ENCODE results near the gene FOXG1.

Gene FOXG1

DNA sequence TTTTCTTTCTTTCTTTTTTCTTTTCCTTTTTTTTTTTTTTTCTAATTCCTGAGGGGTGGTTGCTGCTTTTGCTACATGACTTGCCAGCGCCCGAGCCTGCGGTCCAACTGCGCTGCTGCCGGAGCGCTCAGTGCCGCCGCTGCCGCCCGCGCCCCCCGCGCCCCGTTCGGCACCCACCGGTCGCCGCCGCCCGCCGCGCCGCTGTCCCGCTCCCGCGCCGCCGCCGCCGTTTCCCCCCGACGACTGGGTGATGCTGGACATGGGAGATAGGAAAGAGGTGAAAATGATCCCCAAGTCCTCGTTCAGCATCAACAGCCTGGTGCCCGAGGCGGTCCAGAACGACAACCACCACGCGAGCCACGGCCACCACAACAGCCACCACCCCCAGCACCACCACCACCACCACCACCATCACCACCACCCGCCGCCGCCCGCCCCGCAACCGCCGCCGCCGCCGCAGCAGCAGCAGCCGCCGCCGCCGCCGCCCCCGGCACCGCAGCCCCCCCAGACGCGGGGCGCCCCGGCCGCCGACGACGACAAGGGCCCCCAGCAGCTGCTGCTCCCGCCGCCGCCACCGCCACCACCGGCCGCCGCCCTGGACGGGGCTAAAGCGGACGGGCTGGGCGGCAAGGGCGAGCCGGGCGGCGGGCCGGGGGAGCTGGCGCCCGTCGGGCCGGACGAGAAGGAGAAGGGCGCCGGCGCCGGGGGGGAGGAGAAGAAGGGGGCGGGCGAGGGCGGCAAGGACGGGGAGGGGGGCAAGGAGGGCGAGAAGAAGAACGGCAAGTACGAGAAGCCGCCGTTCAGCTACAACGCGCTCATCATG is 654 bp downstream of the FOXG1 start:
- no peak for ATAC-seq (ENCODE audit: insufficient read depth, low read depth)
- no peak for TF ChIP-seq EZH2 (IDR thresholded peaks at IDR 0.05; ENCODE audit: borderline replicate concordance, low read depth, low read length, severe bottlenecking)
- TF ChIP-seq, protein P1, sequence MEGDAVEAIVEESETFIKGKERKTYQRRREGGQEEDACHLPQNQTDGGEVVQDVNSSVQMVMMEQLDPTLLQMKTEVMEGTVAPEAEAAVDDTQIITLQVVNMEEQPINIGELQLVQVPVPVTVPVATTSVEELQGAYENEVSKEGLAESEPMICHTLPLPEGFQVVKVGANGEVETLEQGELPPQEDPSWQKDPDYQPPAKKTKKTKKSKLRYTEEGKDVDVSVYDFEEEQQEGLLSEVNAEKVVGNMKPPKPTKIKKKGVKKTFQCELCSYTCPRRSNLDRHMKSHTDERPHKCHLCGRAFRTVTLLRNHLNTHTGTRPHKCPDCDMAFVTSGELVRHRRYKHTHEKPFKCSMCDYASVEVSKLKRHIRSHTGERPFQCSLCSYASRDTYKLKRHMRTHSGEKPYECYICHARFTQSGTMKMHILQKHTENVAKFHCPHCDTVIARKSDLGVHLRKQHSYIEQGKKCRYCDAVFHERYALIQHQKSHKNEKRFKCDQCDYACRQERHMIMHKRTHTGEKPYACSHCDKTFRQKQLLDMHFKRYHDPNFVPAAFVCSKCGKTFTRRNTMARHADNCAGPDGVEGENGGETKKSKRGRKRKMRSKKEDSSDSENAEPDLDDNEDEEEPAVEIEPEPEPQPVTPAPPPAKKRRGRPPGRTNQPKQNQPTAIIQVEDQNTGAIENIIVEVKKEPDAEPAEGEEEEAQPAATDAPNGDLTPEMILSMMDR (IDR thresholded peaks at IDR 0.05; ENCODE audit: borderline replicate concordance, extremely low read depth, low read length, poor library complexity, severe bottlenecking): no peak
- Histone ChIP-seq H3K4me2 (ENCODE audit: insufficient read depth, low read length) (no peak overlapping the region), H3K9me3 (ENCODE audit: insufficient read depth, low read length, severe bottlenecking) (peaks cover 3% of the 10 kb centered on the region), H4K20me1 (ENCODE audit: insufficient read depth, low read length) (no peaks in the 10 kb centered on the region), H3K36me3 (ENCODE audit: insufficient read depth, low read length) (no peaks in the 10 kb centered on the region), H2AFZ (ENCODE audit: low read depth, low read length) (no peak overlapping the region), H3K4me1 (ENCODE audit: insufficient read depth, low read length) (no peaks in the 10 kb centered on the region), H3K79me2 (ENCODE audit: insufficient read depth, low read length) (no peaks in the 10 kb centered on the region), H3K27me3 (ENCODE audit: insufficient read depth, low read length, poor library complexity) (no peaks in the 10 kb centered on the region), H3K4me3 (ENCODE audit: low read depth in 1 of 2, low read length in 2 of 2) (no peak overlapping the region), H3K9ac (ENCODE audit: low read depth, low read length) (no peak overlapping the region), H3K27ac (ENCODE audit: low read length) (no peak overlapping the region)
- no peak for DNase-seq

DNA sequence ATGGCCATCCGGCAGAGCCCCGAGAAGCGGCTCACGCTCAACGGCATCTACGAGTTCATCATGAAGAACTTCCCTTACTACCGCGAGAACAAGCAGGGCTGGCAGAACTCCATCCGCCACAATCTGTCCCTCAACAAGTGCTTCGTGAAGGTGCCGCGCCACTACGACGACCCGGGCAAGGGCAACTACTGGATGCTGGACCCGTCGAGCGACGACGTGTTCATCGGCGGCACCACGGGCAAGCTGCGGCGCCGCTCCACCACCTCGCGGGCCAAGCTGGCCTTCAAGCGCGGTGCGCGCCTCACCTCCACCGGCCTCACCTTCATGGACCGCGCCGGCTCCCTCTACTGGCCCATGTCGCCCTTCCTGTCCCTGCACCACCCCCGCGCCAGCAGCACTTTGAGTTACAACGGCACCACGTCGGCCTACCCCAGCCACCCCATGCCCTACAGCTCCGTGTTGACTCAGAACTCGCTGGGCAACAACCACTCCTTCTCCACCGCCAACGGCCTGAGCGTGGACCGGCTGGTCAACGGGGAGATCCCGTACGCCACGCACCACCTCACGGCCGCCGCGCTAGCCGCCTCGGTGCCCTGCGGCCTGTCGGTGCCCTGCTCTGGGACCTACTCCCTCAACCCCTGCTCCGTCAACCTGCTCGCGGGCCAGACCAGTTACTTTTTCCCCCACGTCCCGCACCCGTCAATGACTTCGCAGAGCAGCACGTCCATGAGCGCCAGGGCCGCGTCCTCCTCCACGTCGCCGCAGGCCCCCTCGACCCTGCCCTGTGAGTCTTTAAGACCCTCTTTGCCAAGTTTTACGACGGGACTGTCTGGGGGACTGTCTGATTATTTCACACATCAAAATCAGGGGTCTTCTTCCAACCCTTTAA is 1.5 kb downstream of the FOXG1 start:
- no peak overlapping the region for H3K4me3 ChIP-seq (ENCODE audit: low read depth in 1 of 2, low read length in 2 of 2)
- H3K9ac ChIP-seq (ENCODE audit: low read depth, low read length): no peak overlapping the region
- H3K4me2 ChIP-seq (ENCODE audit: insufficient read depth, low read length): no peak overlapping the region
- TF ChIP-seq EZH2 (IDR thresholded peaks at IDR 0.05; ENCODE audit: borderline replicate concordance, low read depth, low read length, severe bottlenecking): no peak
- TF ChIP-seq, protein P1 (IDR thresholded peaks at IDR 0.05; ENCODE audit: borderline replicate concordance, extremely low read depth, low read length, poor library complexity, severe bottlenecking): no peak
- H4K20me1 ChIP-seq (ENCODE audit: insufficient read depth, low read length): no peaks in the 10 kb centered on the region
- no peak overlapping the region for H3K27ac ChIP-seq (ENCODE audit: low read length)
- DNase-seq (no peak), ATAC-seq (ENCODE audit: insufficient read depth, low read depth) (no peak)
- H2AFZ ChIP-seq (ENCODE audit: low read depth, low read length): no peak overlapping the region
- H3K4me1 ChIP-seq (ENCODE audit: insufficient read depth, low read length): no peaks in the 10 kb centered on the region
- H3K79me2 ChIP-seq (ENCODE audit: insufficient read depth, low read length): no peaks in the 10 kb centered on the region
- peaks cover 3% of the 10 kb centered on the region for H3K9me3 ChIP-seq (ENCODE audit: insufficient read depth, low read length, severe bottlenecking)
- H3K36me3 ChIP-seq (ENCODE audit: insufficient read depth, low read length): no peaks in the 10 kb centered on the region
- H3K27me3 ChIP-seq (ENCODE audit: insufficient read depth, low read length, poor library complexity): no peaks in the 10 kb centered on the region

DNA sequence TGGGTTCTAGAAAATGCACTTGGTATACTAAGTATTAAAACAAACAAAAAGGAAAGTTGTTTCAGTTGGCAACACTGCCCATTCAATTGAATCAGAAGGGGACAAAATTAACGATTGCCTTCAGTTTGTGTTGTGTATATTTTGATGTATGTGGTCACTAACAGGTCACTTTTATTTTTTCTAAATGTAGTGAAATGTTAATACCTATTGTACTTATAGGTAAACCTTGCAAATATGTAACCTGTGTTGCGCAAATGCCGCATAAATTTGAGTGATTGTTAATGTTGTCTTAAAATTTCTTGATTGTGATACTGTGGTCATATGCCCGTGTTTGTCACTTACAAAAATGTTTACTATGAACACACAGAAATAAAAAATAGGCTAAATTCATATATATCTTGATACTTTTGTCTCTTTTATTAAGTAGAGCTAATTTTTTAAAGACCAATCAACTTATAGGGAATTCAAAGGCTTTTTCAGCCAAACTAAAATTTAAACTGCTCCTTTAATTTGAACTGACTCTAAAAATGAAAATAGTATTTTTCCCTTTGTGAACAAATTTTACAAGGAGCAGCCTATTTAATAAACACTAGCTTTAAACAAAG is 2.8 kb downstream of the FOXG1 start:
- Histone ChIP-seq H3K9me3 (ENCODE audit: insufficient read depth, low read length, severe bottlenecking) (peaks cover 3% of the 10 kb centered on the region), H3K4me2 (ENCODE audit: insufficient read depth, low read length) (no peak overlapping the region), H3K79me2 (ENCODE audit: insufficient read depth, low read length) (no peaks in the 10 kb centered on the region), H3K27me3 (ENCODE audit: insufficient read depth, low read length, poor library complexity) (no peaks in the 10 kb centered on the region), H3K4me3 (ENCODE audit: low read depth in 1 of 2, low read length in 2 of 2) (no peak overlapping the region), H3K36me3 (ENCODE audit: insufficient read depth, low read length) (no peaks in the 10 kb centered on the region), H3K4me1 (ENCODE audit: insufficient read depth, low read length) (no peaks in the 10 kb centered on the region), H3K27ac (ENCODE audit: low read length) (no peak overlapping the region), H3K9ac (ENCODE audit: low read depth, low read length) (no peak overlapping the region), H4K20me1 (ENCODE audit: insufficient read depth, low read length) (no peaks in the 10 kb centered on the region), H2AFZ (ENCODE audit: low read depth, low read length) (no peak overlapping the region)
- TF ChIP-seq EZH2 (IDR thresholded peaks at IDR 0.05; ENCODE audit: borderline replicate concordance, low read depth, low read length, severe bottlenecking): no peak
- TF ChIP-seq, protein P1 (IDR thresholded peaks at IDR 0.05; ENCODE audit: borderline replicate concordance, extremely low read depth, low read length, poor library complexity, severe bottlenecking): no peak
- ATAC-seq (ENCODE audit: insufficient read depth, low read depth): no peak
- DNase-seq: no peak
